Measurements from ENCODE around the gene CHST15.
"Not testable (repeated sequence)": the region's sequence is repeated elsewhere in the genome, so short reads cannot be mapped to it uniquely, and the experiment has no call there.

The CHST15 gene

GRCh38 chr10:124095801-124096200 is 2.4 kb upstream of the CHST15 start:
- DNase-seq, result not testable (repeated sequence)

DNA sequence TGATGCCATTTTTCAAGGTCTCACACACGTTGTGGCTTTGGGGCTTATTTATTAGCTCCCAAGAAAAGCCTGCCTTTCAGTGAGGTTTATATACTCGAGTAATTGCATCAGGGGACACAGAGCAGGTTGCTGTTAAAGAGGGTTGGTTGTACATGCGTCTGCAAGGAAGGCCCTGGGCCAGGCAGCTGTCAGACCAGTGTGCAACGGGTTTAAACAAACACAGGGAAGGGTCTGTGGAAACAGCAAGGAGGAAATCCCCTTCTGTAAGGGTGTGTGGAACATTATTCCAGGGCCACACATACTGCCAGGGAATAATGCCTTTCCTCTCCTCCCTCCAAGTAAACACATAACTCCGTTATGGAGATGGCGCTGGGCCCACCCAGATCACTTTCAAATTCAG is 1.7 kb upstream of the CHST15 start:
- no peak for DNase-seq

GRCh38 chr10:124094419-124094785 is 1.0 kb upstream of the CHST15 start:
- DNase-seq, result no peak

DNA sequence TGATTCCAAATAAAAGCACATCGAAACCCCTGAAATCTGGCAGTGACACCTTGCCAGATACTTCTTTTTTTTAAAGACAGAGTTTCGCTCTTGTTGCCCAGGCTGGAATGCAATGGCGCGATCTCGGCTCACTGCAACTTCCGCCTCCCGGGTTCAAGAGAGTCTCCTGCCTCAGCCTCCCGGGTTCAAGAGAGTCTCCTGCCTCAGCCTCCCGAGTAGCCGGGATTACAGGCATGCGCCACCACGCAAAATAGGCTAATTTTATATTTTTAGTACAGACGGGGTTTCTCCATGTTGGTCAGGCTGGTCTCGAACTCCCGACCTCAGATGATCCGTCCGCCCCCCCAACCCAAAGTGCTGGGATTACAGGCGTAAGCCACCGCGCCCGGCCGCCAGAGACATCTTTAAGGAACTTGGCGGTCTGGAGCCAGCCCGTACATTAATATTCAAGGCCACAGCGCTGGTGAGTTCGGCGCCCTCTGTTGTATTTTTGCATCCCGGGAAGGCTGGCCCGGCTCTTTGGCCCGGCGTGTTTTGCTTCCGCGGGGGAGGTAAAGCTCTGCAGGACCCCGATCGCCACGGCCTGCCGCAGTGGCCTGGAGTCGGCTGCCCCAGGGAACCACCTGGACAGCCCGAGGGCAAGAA is 498 bp upstream of the CHST15 start:
- DNase-seq, result not testable (repeated sequence)

- no peak for DNase-seq
These were observed 1.0 kb downstream of the CHST15 start for GRCh38 chr10:124092250-124092859.

- no peak for DNase-seq
These were observed 1.6 kb downstream of the CHST15 start for GRCh38 chr10:124091646-124092249.

GRCh38 chr10:124090601-124091209 is 2.7 kb downstream of the CHST15 start:
- no peak for DNase-seq

- no peak for DNase-seq
These were observed 3.5 kb downstream of the CHST15 start for GRCh38 chr10:124089859-124090258.

DNA sequence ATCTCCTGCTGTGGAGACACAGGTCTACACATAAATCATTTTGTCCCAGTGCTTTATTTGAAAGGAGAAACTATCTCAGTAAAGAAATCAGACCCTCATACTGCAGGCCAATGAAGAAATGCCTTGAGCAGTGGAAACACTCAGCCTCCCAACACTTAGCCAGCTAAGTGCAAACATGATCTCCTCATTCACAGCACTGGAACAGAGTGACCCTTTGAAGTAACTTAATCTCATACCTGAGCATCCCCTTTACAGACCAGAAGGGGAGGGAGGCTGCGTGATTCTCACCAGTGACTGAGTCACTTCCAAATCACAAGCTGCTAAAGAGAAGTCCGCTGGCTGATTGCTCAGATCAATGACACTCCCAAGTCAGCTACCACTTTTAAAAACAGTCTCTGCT is 4.5 kb downstream of the CHST15 start:
- no peak for DNase-seq

GRCh38 chr10:124087672-124088634 is 5.4 kb downstream of the CHST15 start:
- DNase-seq, result no peak

DNA sequence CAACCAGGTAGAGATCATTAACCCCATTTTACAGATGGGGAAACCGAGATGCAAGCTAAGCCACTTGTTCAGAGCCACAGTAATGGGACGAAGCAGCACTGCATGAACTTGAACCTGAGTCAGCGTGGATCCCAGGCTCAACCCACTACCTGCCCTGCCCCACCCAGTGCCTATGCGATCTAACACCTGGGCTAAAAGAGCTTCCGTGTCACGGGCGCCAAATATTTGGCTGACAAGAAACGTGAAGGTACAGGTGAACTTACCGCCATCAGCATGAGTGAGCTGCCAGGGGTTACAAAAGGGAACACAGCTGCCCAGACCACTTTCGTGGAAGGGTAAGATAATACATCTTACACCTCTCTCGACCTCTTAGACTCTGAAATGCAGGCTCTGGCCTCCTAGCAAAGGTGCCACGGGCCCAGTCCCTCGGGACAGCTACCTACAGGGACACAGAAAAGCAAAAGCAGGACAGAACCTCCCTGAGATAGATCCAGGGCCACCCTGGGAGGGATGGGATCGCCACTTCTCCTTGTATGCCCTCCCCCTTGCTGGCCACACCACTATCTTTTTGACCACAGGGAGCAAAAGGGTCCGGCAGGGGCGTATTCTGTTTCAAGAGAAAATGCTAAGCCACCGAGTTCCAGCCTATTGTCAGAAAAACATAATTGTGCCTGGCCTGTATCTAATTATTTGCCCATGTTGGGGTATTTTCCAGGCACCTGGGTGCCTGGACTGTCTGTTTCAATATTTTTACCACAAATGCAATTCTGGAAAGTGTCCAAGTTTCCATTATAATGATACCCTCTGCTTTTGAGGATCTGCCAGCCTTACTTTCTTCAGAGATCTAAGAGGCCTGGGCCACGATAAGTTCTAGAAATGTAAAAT is 6.4 kb downstream of the CHST15 start:
- DNase-seq, result no peak

GRCh38 chr10:124086097-124086710 is 7.2 kb downstream of the CHST15 start:
- DNase-seq, result no peak

GRCh38 chr10:124085680-124086079 is 7.7 kb downstream of the CHST15 start:
- no peak for DNase-seq

- no peak for DNase-seq
These were observed 8.7 kb downstream of the CHST15 start for GRCh38 chr10:124084708-124085107.

DNA sequence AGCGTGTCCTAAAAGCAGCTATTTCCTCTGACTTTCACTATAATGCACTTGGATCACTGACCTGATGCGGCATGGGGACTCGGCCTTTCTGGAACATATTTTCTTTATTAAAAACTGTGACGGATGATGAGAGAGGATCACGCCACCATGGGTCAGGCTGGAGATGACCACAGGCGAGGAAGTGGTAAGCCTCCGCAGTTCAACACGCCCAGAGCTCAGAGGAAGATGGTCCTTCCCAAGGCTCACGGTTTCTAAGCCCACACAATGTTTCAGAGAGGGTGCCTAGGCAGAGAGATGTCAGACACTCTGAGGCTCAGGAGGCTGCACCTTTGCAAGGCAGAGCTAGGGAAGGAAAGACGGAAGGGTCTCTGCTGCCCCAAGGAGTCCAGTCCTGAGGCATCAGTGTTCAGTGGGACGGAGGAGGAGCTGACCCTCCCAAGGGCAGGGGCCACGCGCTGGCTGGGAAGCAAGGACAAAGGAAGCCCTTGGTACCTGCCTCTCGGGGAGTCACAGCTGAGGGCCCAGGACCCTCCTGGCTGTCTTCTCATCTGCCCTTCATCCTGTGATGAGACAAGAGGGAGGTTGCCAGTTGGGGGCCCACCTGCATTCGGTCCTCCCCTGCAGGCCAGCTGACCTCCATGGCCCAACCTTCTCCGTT is 9.5 kb downstream of the CHST15 start:
- DNase-seq, result no peak

DNA sequence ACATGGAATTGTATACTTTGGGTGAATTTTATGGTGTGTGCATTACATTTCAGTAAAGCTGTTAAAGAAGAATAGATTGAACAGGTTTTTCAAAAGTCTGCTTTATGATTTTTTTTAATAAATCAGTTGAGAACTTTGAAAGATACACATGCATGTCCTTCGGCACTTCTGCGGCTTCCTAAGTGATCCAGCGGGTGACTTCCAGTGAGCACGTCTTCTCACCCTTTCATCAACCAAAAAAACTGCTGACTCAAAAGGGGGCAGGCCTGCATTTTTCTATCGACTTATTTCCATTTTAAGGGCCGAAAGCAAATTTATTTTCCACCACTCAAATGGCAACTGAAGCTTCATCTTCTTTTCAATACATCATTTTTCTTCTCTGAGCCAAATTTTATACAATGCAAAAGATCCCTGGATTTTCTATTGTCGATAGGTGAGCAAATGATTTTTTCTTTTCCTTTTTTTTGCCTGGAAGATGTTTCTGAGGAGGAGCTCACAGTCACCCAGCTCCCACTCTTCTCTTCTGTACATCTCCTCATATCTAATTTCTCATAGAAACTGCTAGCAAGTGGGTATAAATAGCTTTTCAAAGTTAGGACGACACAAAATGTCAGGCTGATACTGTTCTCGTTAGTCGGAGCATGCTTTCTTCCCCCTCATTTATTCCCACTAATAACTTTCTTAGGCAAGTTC is 10.2 kb downstream of the CHST15 start:
- no peak for DNase-seq

DNA sequence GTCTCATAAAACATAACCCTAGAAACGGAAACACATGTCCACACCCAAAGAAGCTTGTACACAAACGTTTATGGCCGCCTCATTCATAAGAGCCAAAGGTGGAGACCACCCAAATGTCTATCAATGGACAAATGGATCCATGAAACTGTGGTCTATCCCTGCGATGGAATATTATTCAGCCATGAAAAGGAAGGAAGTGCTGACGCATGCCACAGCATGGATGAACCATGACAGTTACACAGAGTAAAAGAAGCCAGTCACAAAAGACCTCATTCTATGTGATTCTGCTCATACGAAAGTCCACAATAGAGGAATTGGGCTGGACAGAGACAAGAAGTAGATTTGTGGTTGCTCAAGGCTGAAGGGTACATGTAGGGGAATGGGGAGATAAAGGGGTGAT is 10.8 kb downstream of the CHST15 start:
- no peak for DNase-seq

- no peak for DNase-seq
These were observed 11.8 kb downstream of the CHST15 start for GRCh38 chr10:124081547-124082140.

DNA sequence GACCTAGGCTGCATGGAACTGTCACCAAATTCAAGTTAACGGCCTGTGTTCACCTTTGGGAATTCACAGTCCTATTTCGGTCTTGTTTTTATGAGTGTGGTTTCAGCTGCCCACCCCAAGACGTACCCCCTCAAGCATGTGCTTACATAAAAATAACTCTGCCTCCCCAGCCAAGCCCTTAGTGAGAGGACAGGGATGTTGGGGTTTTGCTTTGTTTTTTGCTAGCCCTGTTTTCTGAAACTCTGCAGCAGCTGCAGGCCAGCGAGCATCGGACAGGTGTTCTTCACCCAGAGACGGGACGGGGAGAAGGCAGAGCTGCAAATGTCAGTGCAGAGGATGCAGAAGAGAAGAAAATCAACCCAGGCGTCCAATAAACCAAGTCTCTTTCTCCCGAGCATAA is 13.5 kb downstream of the CHST15 start:
- no peak for DNase-seq

DNA sequence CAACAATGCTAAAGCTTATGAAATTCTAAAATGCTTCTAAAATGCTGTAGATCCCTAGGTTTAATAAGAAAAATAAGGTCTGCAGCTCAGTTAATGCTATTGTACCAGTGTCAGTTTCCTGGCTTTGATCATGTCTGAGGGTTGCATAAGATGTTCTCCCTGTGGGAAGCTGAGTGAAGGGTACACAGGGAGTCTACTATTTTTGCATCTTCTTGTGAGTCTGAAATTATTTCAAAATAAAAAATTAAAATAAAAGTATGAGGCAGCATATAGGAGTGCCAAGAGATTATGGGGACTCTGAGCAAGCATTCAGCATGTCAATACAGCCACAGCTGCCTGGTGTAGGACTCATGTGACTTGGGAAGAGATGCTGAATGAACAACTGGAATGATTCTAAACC is 14.7 kb downstream of the CHST15 start:
- DNase-seq, result no peak
